Neural cell (in vitro differentiated cells): ENCODE data around the gene GET4. TPM values are rescaled to one million over a fixed set of nuclear protein-coding genes. Genes with fewer than 3 reads are reported as not detected.

Source experiments
- H2AFZ ChIP-seq: fragments of 200-600, 300-800 bp; sonication (generic), shearing (Covaris generic); 2 replicates; pipeline ENCODE4 v1.6.0; 2014; ENCODE audit warnings: low read depth, mild to moderate bottlenecking, antibody characterized with exemption, low read length, moderate library complexity
- H3F3A ChIP-seq: fragments of 200-600 bp; shearing (Covaris generic); 2 replicates; pipeline ENCODE4 v1.6.1; 2016; ENCODE audit warnings: mild to moderate bottlenecking, moderate library complexity, mixed read lengths, antibody characterized with exemption, low read length; ENCODE audit not compliant: insufficient read depth, poor library complexity, severe bottlenecking
- H3K27ac ChIP-seq: fragments of 200-600, 300-800 bp; sonication (generic), shearing (Covaris generic); 2 replicates; pipeline ENCODE4 v1.5.1; 2014; ENCODE audit warnings: mild to moderate bottlenecking, low read length, moderate library complexity
- H3K27me3 ChIP-seq: fragments of 300-800, 200-600 bp; sonication (generic), shearing (Covaris generic); 2 replicates; pipeline ENCODE4 v1.6.0; 2014; ENCODE audit warnings: mild to moderate bottlenecking, low read depth, low read length, moderate library complexity; ENCODE audit not compliant: insufficient read depth
- H3K36me3 ChIP-seq: fragments of 300-800, 200-600 bp; sonication (generic), shearing (Covaris generic); 2 replicates; pipeline ENCODE4 v1.5.1; 2014; ENCODE audit warnings: mild to moderate bottlenecking, antibody characterized with exemption, low read length, moderate library complexity; ENCODE audit not compliant: insufficient read depth
- H3K4me2 ChIP-seq: fragments of 300-800, 200-600 bp; sonication (generic), shearing (Covaris generic); 2 replicates; pipeline ENCODE4 v1.6.0; 2014; ENCODE audit warnings: mild to moderate bottlenecking, low read length
- H3K4me3 ChIP-seq: fragments of 300-800, 200-600 bp; sonication (generic), shearing (Covaris generic); 2 replicates; pipeline ENCODE4 v1.5.1; 2014; ENCODE audit warnings: mild to moderate bottlenecking, low read length, moderate library complexity
- H3K79me2 ChIP-seq: fragments of 200-600 bp; shearing (Covaris generic); replicated peaks from 2 replicates; pipeline ENCODE4 v1.6.0; 2014; ENCODE audit warnings: mild to moderate bottlenecking, low read length, moderate library complexity; ENCODE audit not compliant: insufficient read depth
- H3K9ac ChIP-seq: fragments of 300-800, 200-600 bp; sonication (generic), shearing (Covaris generic); 2 replicates; pipeline ENCODE4 v1.6.1; 2016; ENCODE audit warnings: mild to moderate bottlenecking, low read length, mixed read lengths
- H3K9me2 ChIP-seq: fragments of 200-600 bp; shearing (Covaris generic); 2 replicates; pipeline ENCODE4 v1.6.1; 2016; ENCODE audit warnings: mild to moderate bottlenecking, low read length, mixed read lengths; ENCODE audit not compliant: insufficient read depth
- H3K9me3 ChIP-seq: fragments of 200-600, 300-800 bp; sonication (generic), shearing (Covaris generic); 2 replicates; pipeline ENCODE4 v1.6.1; 2016; ENCODE audit warnings: mild to moderate bottlenecking, mixed run types, low read length, moderate library complexity, mixed read lengths
- H4K20me1 ChIP-seq: fragments of 200-600 bp; shearing (Covaris generic); 2 replicates; pipeline ENCODE4 v1.6.1; 2016; ENCODE audit warnings: mild to moderate bottlenecking, mixed run types; ENCODE audit not compliant: insufficient read depth
- EP300 ChIP-seq: fragments of 450-650 bp; conservative IDR thresholded peaks from 2 replicates; pipeline ENCODE4 v1.6.1; 2014; ENCODE audit warnings: antibody characterized with exemption, mild to moderate bottlenecking, moderate library complexity; ENCODE audit not compliant: poor library complexity, severe bottlenecking
- EZH2 ChIP-seq: fragments of 200-600, 300-800 bp; shearing (Covaris generic), sonication (generic); IDR thresholded peaks from 2 replicates; pipeline ENCODE4 v1.6.1; 2014; ENCODE audit warnings: antibody characterized with exemption, low read length, borderline replicate concordance, mild to moderate bottlenecking; ENCODE audit not compliant: insufficient read depth, poor library complexity, severe bottlenecking
- MXI1 ChIP-seq: fragments of 450-650 bp; conservative IDR thresholded peaks from 2 replicates; pipeline ENCODE4 v1.6.1; 2014; ENCODE audit warnings: antibody characterized with exemption, mild to moderate bottlenecking; ENCODE audit not compliant: poor library complexity, severe bottlenecking
- POLR2AphosphoS5 ChIP-seq: IDR thresholded peaks from 2 replicates; pipeline ENCODE4 v1.6.1; 2012
- RAD21 ChIP-seq: fragments of 450-650 bp; conservative IDR thresholded peaks from 2 replicates; pipeline ENCODE4 v1.6.1; 2014; ENCODE audit warnings: antibody characterized with exemption, mild to moderate bottlenecking, moderate library complexity
- REST ChIP-seq: IDR thresholded peaks from 2 replicates; pipeline ENCODE4 v1.6.1; 2012; ENCODE audit warnings: borderline replicate concordance
- SMC3 ChIP-seq: fragments of 450-650 bp; conservative IDR thresholded peaks from 2 replicates; pipeline ENCODE4 v1.6.1; 2014; ENCODE audit warnings: antibody characterized with exemption, mild to moderate bottlenecking, moderate library complexity; ENCODE audit not compliant: poor library complexity
- TAF1 ChIP-seq: IDR thresholded peaks from 2 replicates; pipeline ENCODE4 v1.6.1; 2012; ENCODE audit warnings: low read depth
- polyA plus RNA-seq: library from polyadenylated mRNA; depleted of rRNA; stranded (reverse); fragments of >200 nt; gene quantifications from 2 replicates; pipeline ENCODE4 v1.2.3, GENCODE V29; 2014
- TF ChIP-seq, protein P1 (sequence below): fragments of 450-650 bp; IDR thresholded peaks from 2 replicates; pipeline ENCODE4 v1.5.1; 2014; ENCODE audit warnings: antibody characterized with exemption, mild to moderate bottlenecking, moderate library complexity; ENCODE audit not compliant: poor library complexity, severe bottlenecking

Gene GET4
- polyA plus RNA-seq, 1 donor from 2014 or later, result 63.8 TPM

DNA sequence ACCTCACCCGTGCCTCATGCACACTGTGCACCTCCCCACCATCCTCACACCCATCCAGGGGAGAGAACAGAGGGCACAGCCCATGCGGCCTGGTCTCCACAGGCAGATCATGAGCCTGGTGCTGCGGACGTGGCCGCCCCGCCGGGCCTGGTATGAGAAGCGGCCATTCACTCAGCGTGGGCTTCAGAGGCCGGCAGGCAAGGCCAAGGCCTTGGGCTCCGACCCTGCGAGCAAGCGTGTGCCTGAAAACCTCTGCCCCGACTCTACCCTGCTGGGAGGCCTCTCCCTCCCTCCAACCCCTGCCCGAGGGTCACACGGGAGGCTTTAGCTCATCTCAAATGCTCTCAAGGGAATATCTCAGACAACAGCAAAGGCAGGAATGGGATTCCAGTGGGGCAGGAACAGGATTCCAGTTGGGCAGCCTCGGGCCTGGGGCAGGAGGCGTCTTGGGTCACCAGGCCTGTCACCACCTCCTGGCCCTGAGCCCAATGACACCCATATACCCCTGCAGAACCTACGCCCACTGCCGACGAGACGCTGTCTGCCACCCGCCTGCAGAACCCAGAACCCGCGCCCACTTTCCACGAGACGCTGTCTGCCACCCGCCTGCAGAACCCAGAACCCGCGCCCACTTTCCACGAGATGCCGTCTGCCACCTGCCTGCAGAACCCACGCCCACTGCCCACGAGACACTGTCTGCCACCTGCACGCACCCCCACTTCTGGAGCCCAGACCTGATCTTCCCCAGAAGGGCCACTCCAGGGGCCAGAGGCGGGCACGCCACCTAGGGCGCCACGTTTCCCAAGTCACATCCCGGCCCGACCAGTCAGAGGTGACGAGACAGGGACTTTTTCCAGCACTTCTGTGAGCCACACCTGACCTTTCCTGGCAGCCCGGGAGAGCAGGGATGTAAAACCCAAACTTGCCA is 39.2 kb downstream of the GET4 start:
- Histone ChIP-seq H3K27me3 (no peaks in the 10 kb centered on the region), H3K27ac (no peak overlapping the region), H3K9ac (no peak overlapping the region), H3K4me3 (no peak overlapping the region), H4K20me1 (no peaks in the 10 kb centered on the region), H3F3A (no peaks in the 10 kb centered on the region), H3K4me2 (no peak overlapping the region), H3K9me2 (no peaks in the 10 kb centered on the region), H2AFZ (no peak overlapping the region), H3K9me3 (no peaks in the 10 kb centered on the region), H3K79me2 (no peaks in the 10 kb centered on the region), H3K36me3 (no peaks in the 10 kb centered on the region)
- TF ChIP-seq MXI1 (no peak), SMC3 (no peak), EZH2 (no peak), REST (no peak), TAF1 (no peak), EP300 (no peak), RAD21 (no peak), POLR2AphosphoS5 (no peak)
- TF ChIP-seq, protein P1, sequence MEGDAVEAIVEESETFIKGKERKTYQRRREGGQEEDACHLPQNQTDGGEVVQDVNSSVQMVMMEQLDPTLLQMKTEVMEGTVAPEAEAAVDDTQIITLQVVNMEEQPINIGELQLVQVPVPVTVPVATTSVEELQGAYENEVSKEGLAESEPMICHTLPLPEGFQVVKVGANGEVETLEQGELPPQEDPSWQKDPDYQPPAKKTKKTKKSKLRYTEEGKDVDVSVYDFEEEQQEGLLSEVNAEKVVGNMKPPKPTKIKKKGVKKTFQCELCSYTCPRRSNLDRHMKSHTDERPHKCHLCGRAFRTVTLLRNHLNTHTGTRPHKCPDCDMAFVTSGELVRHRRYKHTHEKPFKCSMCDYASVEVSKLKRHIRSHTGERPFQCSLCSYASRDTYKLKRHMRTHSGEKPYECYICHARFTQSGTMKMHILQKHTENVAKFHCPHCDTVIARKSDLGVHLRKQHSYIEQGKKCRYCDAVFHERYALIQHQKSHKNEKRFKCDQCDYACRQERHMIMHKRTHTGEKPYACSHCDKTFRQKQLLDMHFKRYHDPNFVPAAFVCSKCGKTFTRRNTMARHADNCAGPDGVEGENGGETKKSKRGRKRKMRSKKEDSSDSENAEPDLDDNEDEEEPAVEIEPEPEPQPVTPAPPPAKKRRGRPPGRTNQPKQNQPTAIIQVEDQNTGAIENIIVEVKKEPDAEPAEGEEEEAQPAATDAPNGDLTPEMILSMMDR, result no peak

DNA sequence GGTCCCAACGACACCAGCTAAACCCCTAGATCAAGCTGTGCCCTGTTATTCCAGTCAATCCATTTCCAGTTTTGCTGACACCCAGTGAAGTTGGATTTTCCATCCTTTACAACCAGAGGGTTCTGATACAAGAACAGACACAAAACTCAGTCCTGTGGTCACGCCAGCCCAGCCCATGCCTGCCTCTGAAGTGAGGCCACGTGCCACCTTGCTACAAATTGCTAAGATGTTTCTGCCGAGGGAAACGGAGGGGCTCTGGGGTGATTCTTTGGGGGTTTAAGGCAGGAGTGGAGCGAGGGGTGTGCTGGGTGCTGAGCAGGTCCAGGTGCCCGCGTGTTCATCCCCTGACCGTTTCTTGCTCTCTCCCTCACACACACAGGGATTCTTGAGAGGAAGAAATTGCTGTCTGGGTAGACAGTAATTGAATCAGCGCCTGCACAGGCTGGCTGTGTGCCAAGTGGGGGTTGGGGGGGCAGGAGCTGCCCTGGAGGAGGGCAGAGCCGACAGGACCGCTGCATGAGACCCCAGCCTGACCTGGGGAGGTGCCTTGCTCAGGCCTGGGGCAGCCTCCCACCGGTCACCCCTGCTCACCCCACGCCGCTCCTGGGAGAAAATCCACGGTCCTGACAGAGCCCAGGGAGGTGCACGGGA is 40.1 kb downstream of the GET4 start:
- H3K4me2 ChIP-seq, result no peak overlapping the region
- H3K9me3 ChIP-seq, result no peaks in the 10 kb centered on the region
- TF ChIP-seq RAD21, result no peak
- TF ChIP-seq REST, result no peak
- TF ChIP-seq EZH2, result no peak
- no peak for TF ChIP-seq SMC3
- TF ChIP-seq EP300, result no peak
- TF ChIP-seq TAF1, result no peak
- TF ChIP-seq, protein P1, result no peak
- TF ChIP-seq MXI1, result no peak
- TF ChIP-seq POLR2AphosphoS5, result no peak
- H3K9ac ChIP-seq, result no peak overlapping the region
- H3K27ac ChIP-seq, result no peak overlapping the region
- no peaks in the 10 kb centered on the region for H3K36me3 ChIP-seq
- no peaks in the 10 kb centered on the region for H3F3A ChIP-seq
- no peaks in the 10 kb centered on the region for H4K20me1 ChIP-seq
- H3K4me3 ChIP-seq, result no peak overlapping the region
- H2AFZ ChIP-seq, result no peak overlapping the region
- no peaks in the 10 kb centered on the region for H3K9me2 ChIP-seq
- H3K27me3 ChIP-seq, result no peaks in the 10 kb centered on the region
- no peaks in the 10 kb centered on the region for H3K79me2 ChIP-seq
